Bronchial epithelial cell (primary cell): Measurements from ENCODE around the gene DPH5. TPM values are rescaled to one million over a fixed set of nuclear protein-coding genes. Genes with fewer than 3 reads are reported as not detected.

ENCODE experiments used
- DNase-seq: peaks from one replicate; pipeline ENCODE4 v3.0.0-alpha.2; 2010; ENCODE audit warnings: low read depth
- FAIRE-seq: peaks from 2 replicates; lab custom pipeline; 2011; peaks lifted over from hg19 to GRCh38; lab: Jason Lieb, UNC
- H3K27me3 ChIP-seq: 2 replicates; pipeline ENCODE4 v1.5.1; 2011; ENCODE audit warnings: low read length; ENCODE audit not compliant: control insufficient read depth, insufficient read depth
- H3K36me3 ChIP-seq: 2 replicates; pipeline ENCODE4 v1.5.1; 2011; ENCODE audit warnings: low read length; ENCODE audit not compliant: control insufficient read depth, insufficient read depth
- H3K4me3 ChIP-seq: 2 replicates; pipeline ENCODE4 v1.5.1; 2011; ENCODE audit warnings: mild to moderate bottlenecking, low read depth, low read length, control low read depth
- total RNA-seq: library from RNA; depleted of rRNA; stranded (reverse); fragments of >200 nt; gene quantifications from 2 replicates; pipeline ENCODE4 v1.2.1, GENCODE V29; 2014
- TF ChIP-seq, protein P1 (sequence below): IDR thresholded peaks from 2 replicates; pipeline ENCODE4 v1.5.1; 2011; ENCODE audit warnings: mild to moderate bottlenecking, moderate library complexity, low read length, control low read depth, inconsistent platforms; ENCODE audit not compliant: insufficient read depth, severe bottlenecking

Gene DPH5
- total RNA-seq, 1 donor from 2014 or later: 42.4 TPM

DNA sequence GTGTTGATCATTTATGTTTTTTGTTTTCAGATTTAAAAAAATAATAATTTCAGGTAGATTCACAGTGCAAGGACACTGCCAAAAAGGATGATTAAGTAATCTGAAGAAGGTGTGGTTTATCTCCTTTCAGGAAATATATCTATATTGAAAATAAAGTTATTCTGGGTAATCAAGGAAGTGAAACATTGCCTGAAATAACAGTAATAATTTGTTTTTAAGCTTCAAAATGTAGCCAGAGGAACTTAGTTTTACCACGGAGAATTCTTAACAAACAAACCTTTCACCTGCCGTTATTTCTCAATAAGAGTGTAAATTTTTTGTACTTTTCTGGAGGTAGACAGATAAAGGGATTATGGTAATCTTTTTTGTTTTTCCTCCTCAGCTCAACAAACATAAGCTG lies 2.9 kb upstream of the DPH5 start:
- H3K27me3 ChIP-seq: no peaks in the 10 kb centered on the region

DNA sequence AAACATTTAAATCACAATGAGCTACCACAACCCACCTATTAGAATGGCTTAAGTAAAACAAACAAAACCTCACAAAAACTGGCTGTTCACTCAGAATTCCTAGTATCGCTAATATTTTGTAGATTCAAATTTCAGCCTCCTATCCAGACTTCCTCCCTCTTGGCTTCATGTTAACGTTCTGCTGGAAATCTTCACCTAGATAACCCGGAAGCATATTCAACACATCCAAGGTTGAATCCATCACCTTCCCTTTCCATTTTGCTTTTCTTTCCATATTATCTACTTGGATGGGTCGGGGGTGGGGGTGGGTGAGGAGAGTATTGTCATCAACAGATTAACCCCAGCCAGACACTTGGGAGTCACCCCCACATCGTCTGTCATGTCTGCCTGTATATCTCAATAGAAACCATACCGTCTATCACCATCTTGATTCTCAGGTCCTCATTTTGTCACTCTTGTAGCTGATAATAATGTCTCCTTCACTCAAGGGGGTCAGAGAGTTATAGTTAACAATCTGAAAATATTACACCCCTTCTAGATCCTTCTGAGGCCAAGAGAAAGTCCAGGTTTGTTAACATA lies 1.7 kb upstream of the DPH5 start:
- TF ChIP-seq, protein P1, sequence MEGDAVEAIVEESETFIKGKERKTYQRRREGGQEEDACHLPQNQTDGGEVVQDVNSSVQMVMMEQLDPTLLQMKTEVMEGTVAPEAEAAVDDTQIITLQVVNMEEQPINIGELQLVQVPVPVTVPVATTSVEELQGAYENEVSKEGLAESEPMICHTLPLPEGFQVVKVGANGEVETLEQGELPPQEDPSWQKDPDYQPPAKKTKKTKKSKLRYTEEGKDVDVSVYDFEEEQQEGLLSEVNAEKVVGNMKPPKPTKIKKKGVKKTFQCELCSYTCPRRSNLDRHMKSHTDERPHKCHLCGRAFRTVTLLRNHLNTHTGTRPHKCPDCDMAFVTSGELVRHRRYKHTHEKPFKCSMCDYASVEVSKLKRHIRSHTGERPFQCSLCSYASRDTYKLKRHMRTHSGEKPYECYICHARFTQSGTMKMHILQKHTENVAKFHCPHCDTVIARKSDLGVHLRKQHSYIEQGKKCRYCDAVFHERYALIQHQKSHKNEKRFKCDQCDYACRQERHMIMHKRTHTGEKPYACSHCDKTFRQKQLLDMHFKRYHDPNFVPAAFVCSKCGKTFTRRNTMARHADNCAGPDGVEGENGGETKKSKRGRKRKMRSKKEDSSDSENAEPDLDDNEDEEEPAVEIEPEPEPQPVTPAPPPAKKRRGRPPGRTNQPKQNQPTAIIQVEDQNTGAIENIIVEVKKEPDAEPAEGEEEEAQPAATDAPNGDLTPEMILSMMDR: no peak
- H3K4me3 ChIP-seq: no peak overlapping the region

More for the DNA sequence above, 2.9 kb upstream of the DPH5 start:
- H3K36me3 ChIP-seq: no peaks in the 10 kb centered on the region
- TF ChIP-seq, protein P1: no peak
- no peak overlapping the region for H3K4me3 ChIP-seq
- no peak for DNase-seq
- FAIRE-seq: no peak

DNA sequence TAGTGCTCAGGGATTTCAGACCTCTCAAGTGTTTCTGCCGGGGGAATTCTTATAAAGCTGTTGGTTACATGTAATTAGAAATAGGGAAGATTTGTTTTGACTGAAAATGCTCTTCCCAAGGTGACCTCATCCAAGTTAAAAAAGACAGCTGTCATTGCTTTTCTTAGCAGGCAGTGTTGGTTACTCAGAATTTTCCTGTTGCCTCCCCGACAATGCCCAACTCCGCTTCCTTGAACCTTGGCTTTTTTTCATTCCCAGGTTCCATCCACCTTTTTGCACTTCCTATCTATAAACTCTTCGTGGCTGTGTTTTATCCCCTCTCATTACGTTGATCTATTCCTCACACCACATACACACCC lies 825 bp upstream of the DPH5 start:
- no peaks in the 10 kb centered on the region for H3K27me3 ChIP-seq
- peak overlapping the region; percentile 52 for H3K4me3 ChIP-seq
- no peaks in the 10 kb centered on the region for H3K36me3 ChIP-seq
- DNase-seq (no peak), FAIRE-seq (no peak)
- TF ChIP-seq, protein P1: no peak

More for the DNA sequence above, 1.7 kb upstream of the DPH5 start:
- Histone ChIP-seq H3K27me3 (no peaks in the 10 kb centered on the region), H3K36me3 (no peaks in the 10 kb centered on the region)
- DNase-seq (no peak), FAIRE-seq (peak; percentile 18)

DNA sequence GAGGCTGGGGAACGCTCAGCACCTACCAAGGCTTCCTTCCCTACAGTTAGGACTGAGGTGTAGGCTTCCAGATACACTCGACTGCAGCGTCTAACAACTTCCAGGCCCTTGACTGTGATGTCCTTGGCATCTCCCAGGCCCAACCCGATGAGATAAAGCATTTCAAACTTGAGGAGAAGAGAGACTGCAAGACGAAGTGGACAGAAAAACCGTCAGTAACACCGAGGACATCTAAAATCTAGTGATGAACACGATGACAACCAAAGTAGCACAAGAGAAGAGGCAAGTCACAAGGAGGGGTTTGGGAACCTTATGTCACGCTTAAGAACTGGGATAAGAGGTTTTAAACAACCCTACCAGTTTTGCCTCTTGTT lies 314 bp downstream of the DPH5 start:
- TF ChIP-seq, protein P1: no peak
- H3K36me3 ChIP-seq: no peaks in the 10 kb centered on the region
- peak overlapping the region; percentile 52 for H3K4me3 ChIP-seq
- FAIRE-seq (no peak), DNase-seq (no peak)
- H3K27me3 ChIP-seq: no peaks in the 10 kb centered on the region

DNA sequence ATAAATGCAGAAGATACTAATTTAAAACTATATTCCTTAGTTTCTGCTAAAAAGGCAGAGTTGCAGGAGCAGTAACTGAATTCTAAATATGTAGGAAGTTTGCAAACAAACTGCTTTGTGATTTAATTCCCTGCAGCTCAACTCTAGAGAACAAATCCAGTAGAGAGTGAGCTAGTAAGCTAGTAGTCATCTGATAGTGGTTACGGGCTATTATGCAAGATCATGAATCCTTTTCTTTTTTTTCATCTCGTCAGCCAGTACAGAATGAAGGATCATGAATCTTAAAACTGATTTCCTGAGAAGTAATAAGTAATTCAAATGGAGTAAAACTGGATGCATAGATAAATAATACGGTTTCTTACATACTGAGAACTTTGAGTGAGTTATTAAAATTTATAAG lies 3.3 kb downstream of the DPH5 start:
- H3K36me3 ChIP-seq: no peaks in the 10 kb centered on the region
- TF ChIP-seq, protein P1: no peak
- FAIRE-seq (no peak), DNase-seq (peak; percentile 73)
- H3K27me3 ChIP-seq: no peaks in the 10 kb centered on the region
- no peak overlapping the region for H3K4me3 ChIP-seq

DNA sequence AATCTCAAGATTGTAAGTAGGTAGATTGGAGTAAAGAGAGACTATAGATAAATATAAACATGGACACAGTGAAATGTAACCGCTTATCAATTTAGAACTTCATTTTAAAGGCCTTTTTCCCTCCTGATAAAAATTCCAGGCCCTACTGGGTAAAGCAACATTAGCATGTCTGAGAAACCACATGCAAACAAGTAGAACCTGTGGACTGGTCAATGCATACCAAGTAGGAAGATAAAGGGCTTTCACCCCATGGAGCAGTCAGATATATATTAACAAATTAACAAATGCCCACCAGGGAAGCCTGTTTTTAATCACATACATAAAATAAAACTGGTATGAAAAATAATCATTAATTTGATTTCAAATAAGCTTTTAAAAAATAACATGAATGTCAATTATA lies 8.1 kb downstream of the DPH5 start:
- no peaks in the 10 kb centered on the region for H3K27me3 ChIP-seq
- H3K36me3 ChIP-seq: no peaks in the 10 kb centered on the region
- FAIRE-seq: no peak
- DNase-seq: no peak
- TF ChIP-seq, protein P1: no peak
- no peak overlapping the region for H3K4me3 ChIP-seq
